GM13976 (cell line): ENCODE data around the gene CSNK1G2.

ENCODE experiments used
- DNase-seq: peaks from one replicate; pipeline ENCODE4 v3.0.0; 2012; ENCODE audit warnings: low spot score
- CTCF ChIP-seq: IDR thresholded peaks from 2 replicates; pipeline ENCODE4 v1.5.1; 2012; ENCODE audit warnings: borderline replicate concordance, mild to moderate bottlenecking; ENCODE audit not compliant: insufficient read depth; ENCODE audit errors: extremely low read depth, missing control alignments, control extremely low read depth
- in situ Hi-C: fragments of 300-500 bp; cut with MboI; formaldehyde crosslinking; loops from one replicate; pipeline ENCODE4 v1.12.0; 2022; ENCODE audit warnings: low sequenced_read_pairs, mixed read lengths, inconsistent platforms; ENCODE audit not compliant: unreplicated experiment

The CSNK1G2 gene

GRCh38 chr19:1933244-1933643, 7.7 kb upstream of the CSNK1G2 start:
- no peak for TF ChIP-seq CTCF
- DNase-seq = peak; percentile 64
- in situ Hi-C loops = no loop called here

GRCh38 chr19:1933942-1934341, 7.0 kb upstream of the CSNK1G2 start:
- DNase-seq = no peak
- in situ Hi-C loops = no loop called here
- no peak for TF ChIP-seq CTCF

- no peak for DNase-seq
- in situ Hi-C loops = no loop called here
- no peak for TF ChIP-seq CTCF
Observed at GRCh38 chr19:1935484-1936208, 5.3 kb upstream of the CSNK1G2 start.

GRCh38 chr19:1936430-1936829, 4.5 kb upstream of the CSNK1G2 start:
- in situ Hi-C loops = no loop called here
- no peak for DNase-seq

GRCh38 chr19:1936916-1937610, 3.9 kb upstream of the CSNK1G2 start:
- TF ChIP-seq CTCF = no peak
- in situ Hi-C loops = no loop called here
- DNase-seq = no peak

More at GRCh38 chr19:1936430-1936829, 4.5 kb upstream of the CSNK1G2 start:
- no peak for TF ChIP-seq CTCF

- DNase-seq = no peak
- TF ChIP-seq CTCF = no peak
- in situ Hi-C loops = no loop called here
Observed at GRCh38 chr19:1938071-1938470, 2.9 kb upstream of the CSNK1G2 start.
